Glomerular endothelial cell (primary cell): ENCODE data around the gene COQ9. TPM values are rescaled to one million over a fixed set of nuclear protein-coding genes. Genes with fewer than 3 reads are reported as not detected.
"Not testable (repeated sequence)": the region's sequence is repeated elsewhere in the genome, so short reads cannot be mapped to it uniquely, and the experiment has no call there.

Experiments used
- DNase-seq: peaks from one replicate; pipeline ENCODE4 v3.0.0-alpha.2; 2011; ENCODE audit warnings: low read depth, low spot score; ENCODE audit errors: extremely low read depth
- total RNA-seq: library from RNA; depleted of rRNA; stranded (reverse); fragments of >200 nt; gene quantifications from 2 replicates; pipeline ENCODE4 v1.2.3, GENCODE V29; 2015

Gene COQ9
- total RNA-seq, 1 donor from 2014 or later: 41.7 TPM

DNA sequence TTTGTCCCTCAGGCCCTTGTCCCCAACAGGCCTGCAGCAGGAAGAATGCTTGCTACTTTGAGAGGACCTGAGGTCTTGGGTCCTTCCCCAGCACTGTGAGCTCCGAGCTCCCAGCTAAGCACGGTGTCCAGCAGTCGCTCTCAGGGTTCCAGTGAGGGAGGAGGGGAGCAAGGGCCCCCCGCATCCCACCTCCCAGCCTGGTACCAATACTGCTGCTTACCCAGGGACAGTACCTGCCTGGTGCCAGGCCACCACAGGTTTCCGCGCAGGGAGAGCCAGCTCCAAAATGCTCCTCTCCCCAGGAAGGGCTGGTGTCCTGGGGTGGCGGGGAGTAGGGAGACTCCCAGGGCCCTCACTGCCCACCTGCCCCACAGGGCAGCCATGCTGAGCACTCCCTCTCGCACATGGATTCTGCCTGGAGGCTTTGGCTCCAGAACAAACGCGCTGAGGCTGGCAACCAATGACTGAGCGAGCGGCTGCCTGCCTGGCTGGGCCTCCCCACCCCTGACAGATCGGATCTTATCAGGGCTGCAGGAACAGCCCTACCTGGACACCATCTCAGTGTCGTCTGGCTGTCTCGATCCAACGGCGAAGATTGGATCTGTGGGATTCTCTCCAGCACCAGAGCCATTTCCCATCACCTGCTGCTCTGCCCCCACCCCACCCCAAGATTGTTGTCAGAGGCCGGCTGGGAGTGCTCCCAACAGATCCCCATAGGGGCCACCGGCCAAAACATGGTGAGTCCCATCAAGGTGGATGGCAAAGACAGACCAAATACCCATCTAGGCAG lies 36.6 kb downstream of the COQ9 start:
- DNase-seq: no peak

DNA sequence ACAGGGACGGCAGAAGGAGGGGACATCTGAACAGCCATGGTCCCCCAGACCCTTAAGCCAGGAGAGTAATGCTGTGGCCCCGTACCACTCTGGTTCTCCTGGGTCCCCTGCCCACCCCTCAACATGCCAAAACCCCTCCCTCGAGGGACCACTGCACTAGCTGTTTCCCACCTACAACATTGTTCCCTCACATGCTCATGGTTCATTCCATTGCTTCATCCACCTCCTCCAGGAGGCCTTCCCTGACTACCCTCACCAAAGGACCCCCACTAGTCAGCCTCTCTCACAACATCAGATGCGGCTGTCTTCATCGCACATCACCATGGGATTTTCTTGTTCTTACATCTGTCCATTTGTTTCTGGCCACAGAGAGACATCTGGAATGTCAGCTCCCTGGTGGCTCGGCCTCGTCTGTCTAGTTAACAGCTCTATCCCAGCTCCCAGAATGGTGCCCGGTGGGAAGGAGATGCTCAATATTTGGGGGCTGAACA lies 37.3 kb downstream of the COQ9 start:
- DNase-seq: no peak

DNA sequence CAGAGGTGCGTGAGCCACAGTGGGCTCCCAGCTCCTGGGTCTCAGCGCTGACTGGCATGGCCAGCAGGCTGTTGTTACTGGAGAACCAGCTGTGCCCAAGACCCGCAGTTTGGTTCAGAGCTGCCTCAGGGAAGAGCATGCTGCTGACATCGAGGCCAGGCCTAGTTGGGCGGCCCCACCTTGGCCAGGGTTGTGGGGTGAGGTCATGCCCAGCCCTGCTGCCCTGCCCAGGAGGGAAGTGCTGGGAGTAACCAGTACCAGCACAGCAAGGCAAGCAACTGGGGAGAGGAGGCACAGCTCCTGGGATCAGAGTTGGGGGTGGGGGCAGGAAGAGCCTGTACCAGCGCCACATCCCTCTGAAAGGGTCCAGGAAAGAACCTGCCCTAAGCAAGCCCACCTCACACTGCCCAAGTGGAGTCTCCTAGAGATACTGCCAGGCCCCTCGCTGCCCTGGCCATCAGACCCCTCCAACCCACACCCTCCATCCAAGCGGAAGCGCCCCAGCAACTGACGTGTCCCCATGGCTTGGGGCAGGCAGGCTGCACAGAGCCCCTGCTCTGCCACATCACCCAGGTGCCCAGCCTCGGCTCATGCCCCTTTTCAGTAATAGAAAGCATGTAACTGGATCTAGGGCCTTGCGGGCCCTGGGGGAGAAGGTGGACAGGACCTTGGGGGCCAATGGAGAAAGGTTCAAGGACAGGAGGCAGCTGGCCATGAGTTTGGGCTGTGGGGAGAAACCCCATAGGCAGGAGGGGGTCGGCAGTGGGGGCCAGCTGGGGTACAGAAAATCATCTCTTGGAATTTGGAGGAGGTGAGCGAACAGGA lies 38.0 kb downstream of the COQ9 start:
- no peak for DNase-seq

DNA sequence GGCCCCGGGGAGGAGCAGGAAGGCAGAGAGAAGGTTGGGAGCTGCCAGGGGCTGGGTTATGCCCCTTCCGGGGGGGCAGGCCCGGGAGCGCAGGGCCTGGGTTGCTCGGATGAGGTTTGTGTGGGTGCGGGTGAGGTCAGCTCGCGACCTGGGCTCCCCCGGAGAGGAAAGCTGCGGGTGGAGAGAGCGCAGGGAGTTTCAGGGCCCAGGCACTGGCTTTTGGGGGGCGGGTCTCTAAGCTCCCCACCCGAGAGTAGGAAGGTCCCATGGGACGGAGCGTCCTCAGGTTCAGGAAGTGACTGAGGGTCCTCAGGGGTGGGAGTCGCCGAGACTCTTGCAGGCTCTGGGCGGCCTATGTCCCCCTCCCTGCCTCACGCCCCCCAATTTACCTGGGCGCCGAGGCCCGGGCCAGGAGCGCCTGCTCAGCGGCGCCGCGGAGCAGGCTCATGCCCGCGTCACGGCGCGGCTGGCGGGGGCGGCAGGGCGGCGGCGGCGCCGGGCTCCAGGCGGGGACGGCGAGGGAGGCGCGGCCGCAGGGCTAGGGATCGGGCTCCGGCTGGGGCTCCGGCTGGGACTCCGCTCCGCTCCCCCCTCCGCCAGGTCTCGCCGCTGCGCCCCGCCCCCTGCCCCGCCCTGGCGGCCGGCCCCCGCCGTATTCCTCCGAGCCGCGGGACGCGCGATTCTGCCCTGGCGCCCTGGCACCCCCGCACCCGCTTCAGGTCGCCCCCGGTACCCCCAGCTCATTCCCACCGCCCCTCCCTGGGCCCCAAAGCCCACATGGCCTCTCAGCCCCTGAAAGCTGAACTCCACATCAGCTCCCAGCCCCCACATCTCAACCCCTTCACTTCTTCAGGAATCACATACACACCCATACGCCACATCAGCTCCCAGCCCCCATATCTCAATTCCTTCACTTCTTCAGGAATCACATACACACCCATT lies 38.9 kb downstream of the COQ9 start, which contains the start of gene DOK4:
Gene DOK4, minus strand, starts transcription at position 578 of the 942 bp plus-strand sequence. CDS start 6,986 bp downstream, outside the sequence.
- no peak for DNase-seq

DNA sequence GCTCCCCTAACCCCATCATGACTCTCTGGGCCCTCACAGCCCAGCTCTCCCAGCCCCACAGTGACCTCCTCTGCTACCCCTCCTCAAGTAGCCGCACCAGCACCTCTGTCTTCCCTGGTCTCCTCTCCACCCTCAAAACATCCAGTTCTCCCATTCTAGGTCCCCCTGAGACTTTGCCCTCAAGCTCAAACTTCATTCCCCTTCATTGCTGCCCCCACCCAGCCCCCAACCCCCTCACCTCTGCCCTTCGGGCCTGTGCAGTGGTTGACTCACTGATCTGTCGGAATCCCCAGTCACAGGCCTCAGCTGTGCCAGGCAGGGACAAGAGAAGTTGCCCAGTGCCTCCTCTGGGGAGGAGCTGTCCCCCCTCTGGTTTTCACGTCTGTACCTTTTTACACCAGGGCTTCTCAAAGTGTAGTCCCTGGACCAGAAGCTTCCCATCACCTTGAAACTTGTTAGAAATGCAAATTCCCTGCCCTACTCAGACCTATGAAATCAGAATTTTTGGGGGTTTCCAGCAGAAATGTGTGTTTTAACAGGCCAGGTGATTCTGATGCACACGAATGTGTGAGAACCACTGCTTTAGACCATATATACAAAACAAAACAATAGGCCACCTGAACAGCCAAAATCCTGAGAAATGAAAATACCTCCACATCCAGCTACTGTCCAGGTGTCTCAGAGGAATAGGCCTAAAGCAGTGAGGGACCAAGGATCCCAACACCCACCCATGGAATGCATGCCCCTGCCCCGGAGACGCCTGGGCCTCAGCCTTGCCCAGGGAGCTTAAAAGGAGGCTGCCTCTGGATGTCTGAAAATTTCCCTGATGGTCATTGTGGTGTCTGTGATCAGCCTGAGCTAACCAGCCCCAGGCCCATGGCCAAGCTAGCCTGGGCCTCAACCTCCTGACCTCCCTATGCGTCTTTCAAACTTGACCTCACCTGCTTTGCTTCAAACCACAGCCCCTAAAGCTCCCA lies 39.9 kb downstream of the COQ9 start:
- no peak for DNase-seq

DNA sequence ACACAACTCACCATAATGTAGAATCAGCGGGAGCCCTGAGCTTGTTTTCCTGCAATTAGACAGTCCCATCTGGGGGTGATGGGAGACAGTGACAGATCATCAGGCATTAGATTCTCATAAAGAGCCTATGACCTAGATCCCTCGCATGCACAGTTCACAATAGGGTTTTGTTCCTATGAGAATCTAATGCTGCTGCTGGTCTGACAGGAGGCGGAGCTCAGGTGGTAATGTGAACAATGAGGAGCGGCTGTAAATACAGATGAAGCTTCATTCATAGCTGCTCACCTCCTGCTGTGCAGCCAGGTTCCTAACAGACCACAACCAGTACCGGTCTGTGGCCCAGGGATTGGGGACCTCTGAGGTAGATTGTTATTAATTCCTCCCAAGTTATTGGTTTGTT lies 42.0 kb downstream of the COQ9 start:
- DNase-seq: no peak

DNA sequence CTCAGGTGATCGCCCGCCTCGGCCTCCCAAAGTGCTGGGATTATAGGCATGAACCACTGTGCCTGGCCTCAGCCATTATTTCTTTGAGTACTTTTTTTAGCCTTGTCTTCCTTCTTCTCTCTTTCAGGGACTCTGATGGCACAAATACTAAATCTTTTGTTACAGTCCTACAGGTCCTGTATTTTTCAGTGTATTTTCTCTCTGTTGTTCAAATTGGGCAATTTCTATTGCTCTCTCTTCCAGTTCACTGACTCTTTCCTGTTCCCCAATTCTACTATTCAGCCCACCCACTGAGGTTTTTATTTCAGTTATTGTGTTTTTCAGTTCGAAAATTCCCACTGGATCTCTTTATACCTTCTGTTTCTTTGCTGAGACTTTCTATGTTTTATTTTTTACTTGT lies 46.5 kb downstream of the COQ9 start:
- no peak for DNase-seq

DNA sequence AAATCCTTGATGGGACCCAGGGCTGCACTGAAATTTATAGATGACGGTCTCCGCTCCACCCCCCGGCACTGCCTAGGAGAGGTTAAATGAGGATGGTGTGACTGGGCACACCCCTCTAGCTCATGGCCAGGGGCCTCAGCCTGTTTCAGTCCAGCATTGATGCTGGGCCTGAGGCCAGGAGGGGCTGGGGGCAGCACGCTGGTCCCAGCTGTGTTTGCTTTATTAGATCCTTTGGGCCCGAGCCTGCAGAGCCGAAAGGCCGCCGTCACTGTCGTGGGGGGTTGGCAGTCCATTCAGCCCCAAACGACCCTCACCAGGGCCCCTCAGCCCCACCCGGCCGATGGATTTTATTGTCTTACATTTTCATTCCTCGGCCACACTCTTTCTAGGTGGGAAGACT lies 49.8 kb downstream of the COQ9 start:
- DNase-seq: no peak

DNA sequence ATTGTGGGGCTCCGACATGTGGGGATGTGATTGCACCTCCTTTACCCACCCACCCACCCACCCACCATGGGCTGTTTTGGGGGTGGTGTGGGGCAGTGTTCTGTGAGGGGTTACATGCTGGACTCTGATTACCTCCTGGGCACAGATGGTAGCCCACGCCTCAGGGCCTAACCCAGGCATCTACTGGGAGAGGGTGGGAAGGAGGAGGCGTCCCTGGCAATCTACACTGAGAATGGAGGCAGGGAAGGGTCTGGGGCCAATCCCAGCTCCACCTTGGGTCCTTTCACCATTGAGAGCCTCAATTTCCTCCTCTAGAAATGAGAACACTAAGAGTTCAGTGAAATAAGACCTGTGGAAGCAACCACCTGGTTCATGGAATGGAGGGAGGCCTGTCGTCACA lies 50.8 kb downstream of the COQ9 start:
- no peak for DNase-seq

DNA sequence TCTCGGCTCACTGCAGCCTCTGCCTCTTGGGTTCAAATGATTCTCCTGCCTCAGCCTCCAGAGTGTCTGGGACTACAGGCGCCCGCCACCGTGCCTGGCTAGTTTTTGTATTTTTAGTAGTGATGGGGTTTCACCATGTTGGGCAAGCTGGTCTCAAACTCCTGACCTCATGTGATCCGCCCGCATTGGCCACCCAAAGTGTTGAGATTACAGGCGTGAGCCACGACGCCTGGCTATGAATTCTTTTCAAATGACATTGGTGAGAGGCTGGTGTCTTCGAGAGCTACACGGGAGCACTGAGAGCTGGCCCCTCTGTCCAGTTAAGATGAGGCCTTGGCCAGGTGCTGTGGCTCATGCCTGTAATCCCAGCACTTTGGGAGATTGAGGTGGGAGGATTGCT lies 52.7 kb downstream of the COQ9 start:
- not testable (repeated sequence) for DNase-seq

DNA sequence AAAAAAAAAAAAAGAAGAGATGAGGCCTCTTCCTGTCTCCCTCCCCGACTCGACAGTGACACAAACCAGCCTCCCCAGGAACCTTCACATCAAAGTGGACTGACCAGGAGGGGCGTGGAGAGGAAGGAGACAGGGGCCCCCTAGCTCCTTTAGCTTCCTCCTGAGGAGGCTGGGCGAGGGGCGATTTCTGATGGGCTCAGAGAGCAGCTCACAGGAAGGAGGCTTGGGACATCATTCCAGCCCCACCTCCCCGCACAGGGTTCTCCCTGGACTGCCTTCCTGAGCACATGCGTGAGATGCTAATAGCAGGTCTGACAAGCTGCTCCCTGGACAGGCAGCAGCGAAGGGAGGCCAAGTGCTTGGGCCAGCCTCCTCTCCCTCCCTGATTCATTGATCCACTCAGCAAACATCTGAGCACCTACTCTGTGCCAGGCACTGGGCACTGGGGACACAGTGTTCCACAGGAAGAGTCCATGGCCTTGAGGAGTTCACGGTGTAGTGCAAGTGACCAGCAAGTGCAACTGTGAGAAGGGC lies 53.4 kb downstream of the COQ9 start:
- DNase-seq: no peak

DNA sequence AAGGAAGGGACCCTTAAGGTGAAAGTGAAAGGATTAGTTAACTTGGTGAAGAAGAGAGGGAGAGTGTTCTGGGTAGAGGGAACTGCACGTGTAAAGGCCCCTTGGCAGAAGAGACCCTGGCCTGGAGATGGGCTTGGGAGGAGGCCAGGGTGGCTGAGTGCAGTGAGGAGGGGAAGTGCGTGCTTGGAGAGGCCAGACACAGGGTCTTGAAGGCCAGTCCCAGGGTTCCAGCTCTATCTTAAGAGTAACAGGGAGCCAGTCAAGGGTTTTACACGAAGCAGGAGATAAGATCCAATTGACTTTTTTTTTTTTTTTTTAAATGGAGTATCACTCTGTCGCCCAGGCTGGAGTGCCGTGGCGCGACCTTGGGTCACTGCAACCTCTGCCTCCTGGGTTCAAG lies 54.2 kb downstream of the COQ9 start:
- DNase-seq: no peak

DNA sequence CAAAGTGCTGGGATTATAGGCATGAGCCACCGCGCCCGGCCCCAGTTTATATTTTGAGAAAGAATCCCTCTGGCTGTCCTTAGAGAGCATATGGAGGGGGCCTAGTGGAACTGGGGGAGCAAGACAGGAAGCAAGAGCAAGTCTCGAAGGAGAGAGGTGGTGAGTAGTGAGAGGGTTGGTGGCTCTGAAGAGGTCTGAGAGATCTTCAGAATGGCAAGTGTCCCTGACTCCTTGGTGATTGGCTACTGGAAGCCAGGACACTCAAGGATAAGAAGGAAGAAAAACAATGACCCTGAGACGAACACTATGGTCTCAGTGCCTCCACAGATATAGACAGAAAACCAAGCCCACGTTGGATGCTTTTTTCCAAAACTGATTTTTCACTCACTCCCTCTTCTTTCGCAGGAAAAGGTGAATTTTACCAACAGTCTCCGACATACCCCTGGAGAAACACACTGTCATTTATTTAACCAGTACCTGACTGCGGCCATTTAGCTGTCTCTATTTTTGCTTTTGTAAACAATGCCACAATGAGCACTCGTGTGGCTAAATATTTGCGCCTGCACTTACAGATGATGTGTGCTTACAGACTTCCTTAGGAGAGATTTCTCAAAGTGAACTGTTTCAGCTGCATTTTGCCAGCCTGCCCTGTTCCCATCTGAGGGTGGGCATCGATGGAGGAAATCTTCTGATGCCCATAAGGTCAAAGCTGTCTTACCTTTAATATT lies 54.9 kb downstream of the COQ9 start:
- no peak for DNase-seq

DNA sequence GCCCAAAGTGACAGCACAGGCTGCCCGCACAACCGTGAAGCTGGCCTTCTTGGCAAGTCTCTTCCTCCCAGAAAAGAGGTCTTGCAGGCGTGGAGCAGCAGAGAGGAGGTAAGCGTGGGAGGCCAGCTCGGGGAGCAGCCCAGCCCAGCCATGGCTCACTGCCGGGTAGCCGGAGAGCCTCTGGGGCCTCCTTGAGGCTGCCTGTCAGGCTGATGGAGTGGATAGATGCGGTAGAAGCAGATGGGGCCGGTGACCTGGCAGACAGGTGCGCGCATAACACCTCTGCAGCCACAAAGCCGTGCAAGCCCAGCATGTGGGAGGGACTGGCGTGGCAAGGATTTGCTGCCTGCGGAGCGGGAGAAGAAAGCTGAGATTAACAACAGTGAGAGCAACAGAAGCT lies 56.1 kb downstream of the COQ9 start:
- DNase-seq: no peak

DNA sequence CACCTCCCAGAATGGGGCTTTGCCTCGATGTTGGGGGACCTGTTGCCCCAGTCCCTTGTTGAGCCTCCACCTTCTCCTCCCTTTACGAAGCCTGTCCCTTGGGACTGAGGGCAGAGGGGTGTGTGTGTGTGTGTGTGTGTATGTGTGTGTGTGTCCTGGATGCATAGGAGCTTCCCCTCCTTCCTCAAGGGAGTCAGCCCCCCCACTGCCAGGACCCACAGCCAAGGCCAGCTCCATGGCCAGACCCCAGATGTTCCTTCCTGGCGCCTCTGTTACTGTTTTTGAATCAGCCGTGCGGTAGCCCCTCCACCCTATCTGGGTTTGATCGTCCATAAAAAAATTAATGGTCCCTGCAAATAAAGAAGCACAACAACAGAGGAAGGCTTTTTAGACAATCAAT lies 56.7 kb downstream of the COQ9 start:
- no peak for DNase-seq

DNA sequence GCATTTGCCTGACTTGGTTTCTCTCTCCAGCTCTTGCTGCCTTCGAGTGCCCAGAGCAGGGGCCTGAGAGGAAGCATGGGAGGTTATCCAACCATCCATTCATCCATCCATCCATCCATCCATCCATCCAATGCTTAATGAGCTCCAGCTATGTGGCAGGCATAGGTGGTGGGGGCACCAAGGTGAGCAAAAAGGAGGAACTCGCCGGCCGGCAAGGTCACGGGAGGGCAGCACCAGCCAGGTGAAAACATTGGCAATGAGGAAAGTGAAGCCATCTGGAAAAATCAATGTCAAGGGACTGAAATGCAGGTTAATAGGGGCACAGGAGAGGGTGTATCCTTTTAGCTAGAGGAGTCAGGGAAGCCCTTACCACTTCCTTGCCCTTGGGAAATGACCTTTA lies 57.2 kb downstream of the COQ9 start:
- DNase-seq: no peak

DNA sequence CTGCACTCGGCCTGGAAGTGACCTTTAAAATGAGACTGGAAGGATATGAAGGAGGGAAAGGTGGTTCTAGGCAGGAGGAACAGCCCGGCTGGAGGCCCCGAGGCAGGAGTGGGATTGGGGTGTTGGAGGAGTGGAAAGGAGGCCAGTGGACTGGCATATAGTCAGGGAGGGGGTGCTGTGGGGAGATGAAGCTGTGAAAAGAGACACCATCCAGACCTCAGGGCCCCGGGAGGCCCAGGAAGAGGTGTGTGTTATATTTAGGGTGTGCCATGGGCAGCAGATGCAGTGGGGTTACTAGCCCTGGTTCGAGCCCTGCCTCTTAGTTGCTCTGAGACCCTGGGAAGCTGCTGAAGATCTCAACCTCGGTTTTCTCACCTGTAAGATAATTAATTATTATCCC lies 57.9 kb downstream of the COQ9 start:
- no peak for DNase-seq

DNA sequence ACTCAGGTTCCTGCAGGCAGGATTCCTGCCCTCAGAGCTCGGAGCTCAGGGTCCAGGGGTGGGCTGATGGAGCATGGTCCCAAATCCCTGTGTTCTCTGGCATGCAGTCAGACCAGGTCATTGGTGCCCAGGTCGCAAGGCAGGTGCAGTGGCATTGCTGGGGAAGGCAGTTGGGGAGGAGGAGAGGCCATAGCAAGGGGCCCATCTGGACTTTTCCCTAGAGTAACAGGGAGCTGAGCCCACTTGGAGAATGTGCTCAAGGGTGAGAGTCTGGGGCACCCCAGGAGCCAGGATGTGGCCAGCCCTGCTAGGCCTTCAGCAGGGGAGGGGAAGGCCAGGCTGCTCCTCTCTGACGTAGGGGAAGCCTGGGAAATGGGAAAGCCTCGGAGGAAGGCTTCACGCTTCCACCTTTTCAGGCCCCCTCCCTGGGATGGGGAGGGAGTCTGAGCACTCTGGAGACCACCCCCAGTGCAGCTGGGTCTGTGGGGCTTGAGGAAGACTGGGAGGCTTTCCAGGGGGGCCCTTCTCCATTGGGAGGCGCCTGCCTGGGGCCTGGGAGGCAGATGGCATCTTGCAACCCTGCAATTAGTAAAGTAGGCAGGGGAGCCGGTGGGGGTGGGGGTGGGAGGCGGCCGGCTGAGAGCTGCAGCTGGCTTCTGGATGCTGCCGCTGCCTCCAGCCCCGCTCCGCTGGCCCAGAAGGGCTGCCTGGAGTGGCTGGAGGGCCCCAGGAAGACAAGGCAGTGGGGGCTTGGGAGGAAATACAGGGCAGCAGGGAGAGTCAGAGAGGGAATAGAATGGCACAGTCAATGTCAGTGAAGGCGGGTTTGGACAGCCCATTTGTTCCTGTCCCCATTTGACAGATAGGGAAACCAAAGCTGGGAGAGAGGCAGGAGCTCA lies 60.1 kb downstream of the COQ9 start:
- no peak for DNase-seq
